HepG2 (cell line): ENCODE data around the gene DAZAP1.

Source experiments
- CBX5 ChIP-seq: sonication (generic); formaldehyde crosslinking; IDR thresholded peaks from 2 replicates; pipeline ENCODE4 v1.4.0; 2020; ENCODE audit warnings: missing genetic modification reagents, borderline replicate concordance
- CEBPG ChIP-seq: IDR thresholded peaks from 2 replicates; pipeline ENCODE4 v1.6.1; 2016
- DNMT3B ChIP-seq: conservative IDR thresholded peaks from 2 replicates; pipeline ENCODE4 v1.6.1; 2016; ENCODE audit warnings: missing biosample characterization, control low read depth
- MTA3 ChIP-seq: sonication (generic); formaldehyde crosslinking; IDR thresholded peaks from 2 replicates; pipeline ENCODE4 v1.4.0; 2020; ENCODE audit warnings: missing genetic modification reagents
- SIN3B ChIP-seq: fragments of 150-350 bp; IDR thresholded peaks from 2 replicates; pipeline ENCODE4 v1.6.1; 2014; ENCODE audit warnings: low read length
- SP1 ChIP-seq, 2 experiments: fragments of 450-650 bp in 1 of 2; sonication (generic) in 1 of 2; formaldehyde crosslinking in 1 of 2; IDR thresholded peaks; 2 replicates each; pipeline versions ENCODE4 v1.4.0 to v1.6.1; 2016 to 2020; ENCODE audit warnings: missing genetic modification reagents in 1 of 2
- ZNF432 ChIP-seq: sonication (generic); formaldehyde crosslinking; IDR thresholded peaks from 2 replicates; pipeline ENCODE4 v1.5.0; 2020; ENCODE audit warnings: missing genetic modification reagents, mild to moderate bottlenecking, borderline replicate concordance
- ZNF607 ChIP-seq: sonication (generic); formaldehyde crosslinking; IDR thresholded peaks from 2 replicates; pipeline ENCODE4 v1.5.1; 2020; ENCODE audit warnings: missing genetic modification reagents, mild to moderate bottlenecking, borderline replicate concordance
- TF ChIP-seq, protein P1 (sequence below): sonication (generic); formaldehyde crosslinking; IDR thresholded peaks from 2 replicates; pipeline ENCODE4 v1.5.0; 2020; ENCODE audit warnings: mild to moderate bottlenecking, missing genetic modification reagents, moderate library complexity
- TF ChIP-seq, protein P2 (sequence below): sonication (generic); formaldehyde crosslinking; IDR thresholded peaks from 2 replicates; pipeline ENCODE4 v1.4.0; 2020; ENCODE audit warnings: mild to moderate bottlenecking, missing genetic modification reagents, borderline replicate concordance
- TF ChIP-seq, protein P3 (sequence below): sonication (generic); formaldehyde crosslinking; IDR thresholded peaks from 2 replicates; pipeline ENCODE4 v1.4.0; 2020; ENCODE audit warnings: mild to moderate bottlenecking, missing genetic modification reagents

DNA sequence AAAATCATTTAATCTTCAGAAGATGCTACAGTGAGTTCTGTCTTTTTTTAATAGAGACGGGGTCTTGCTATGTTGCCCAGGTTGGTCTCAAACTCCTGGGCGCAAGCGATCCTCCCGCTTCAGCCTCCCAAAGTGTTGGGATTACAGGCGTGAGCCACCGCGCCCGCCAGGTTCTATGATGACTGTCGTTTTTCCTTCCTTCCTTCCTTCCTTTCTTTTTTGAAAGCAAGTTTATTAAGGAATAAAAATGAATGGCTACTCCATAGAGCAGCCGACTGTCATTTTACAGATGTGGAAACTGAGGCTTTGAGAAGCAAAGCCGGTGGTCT is 5.5 kb upstream of the DAZAP1 start:
- TF ChIP-seq ZNF432 (CRISPR knock-in tag), result no peak
- TF ChIP-seq SP1 (IDR thresholded peaks at IDR 0.05), result no peak
- no peak for TF ChIP-seq SP1 (CRISPR knock-in tag; IDR thresholded peaks at IDR 0.05)
- TF ChIP-seq MTA3 (CRISPR knock-in tag), result no peak
- TF ChIP-seq SIN3B, result no peak
- TF ChIP-seq, protein P1, sequence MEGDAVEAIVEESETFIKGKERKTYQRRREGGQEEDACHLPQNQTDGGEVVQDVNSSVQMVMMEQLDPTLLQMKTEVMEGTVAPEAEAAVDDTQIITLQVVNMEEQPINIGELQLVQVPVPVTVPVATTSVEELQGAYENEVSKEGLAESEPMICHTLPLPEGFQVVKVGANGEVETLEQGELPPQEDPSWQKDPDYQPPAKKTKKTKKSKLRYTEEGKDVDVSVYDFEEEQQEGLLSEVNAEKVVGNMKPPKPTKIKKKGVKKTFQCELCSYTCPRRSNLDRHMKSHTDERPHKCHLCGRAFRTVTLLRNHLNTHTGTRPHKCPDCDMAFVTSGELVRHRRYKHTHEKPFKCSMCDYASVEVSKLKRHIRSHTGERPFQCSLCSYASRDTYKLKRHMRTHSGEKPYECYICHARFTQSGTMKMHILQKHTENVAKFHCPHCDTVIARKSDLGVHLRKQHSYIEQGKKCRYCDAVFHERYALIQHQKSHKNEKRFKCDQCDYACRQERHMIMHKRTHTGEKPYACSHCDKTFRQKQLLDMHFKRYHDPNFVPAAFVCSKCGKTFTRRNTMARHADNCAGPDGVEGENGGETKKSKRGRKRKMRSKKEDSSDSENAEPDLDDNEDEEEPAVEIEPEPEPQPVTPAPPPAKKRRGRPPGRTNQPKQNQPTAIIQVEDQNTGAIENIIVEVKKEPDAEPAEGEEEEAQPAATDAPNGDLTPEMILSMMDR, result no peak
- TF ChIP-seq ZNF607, result no peak
- TF ChIP-seq, protein P2, sequence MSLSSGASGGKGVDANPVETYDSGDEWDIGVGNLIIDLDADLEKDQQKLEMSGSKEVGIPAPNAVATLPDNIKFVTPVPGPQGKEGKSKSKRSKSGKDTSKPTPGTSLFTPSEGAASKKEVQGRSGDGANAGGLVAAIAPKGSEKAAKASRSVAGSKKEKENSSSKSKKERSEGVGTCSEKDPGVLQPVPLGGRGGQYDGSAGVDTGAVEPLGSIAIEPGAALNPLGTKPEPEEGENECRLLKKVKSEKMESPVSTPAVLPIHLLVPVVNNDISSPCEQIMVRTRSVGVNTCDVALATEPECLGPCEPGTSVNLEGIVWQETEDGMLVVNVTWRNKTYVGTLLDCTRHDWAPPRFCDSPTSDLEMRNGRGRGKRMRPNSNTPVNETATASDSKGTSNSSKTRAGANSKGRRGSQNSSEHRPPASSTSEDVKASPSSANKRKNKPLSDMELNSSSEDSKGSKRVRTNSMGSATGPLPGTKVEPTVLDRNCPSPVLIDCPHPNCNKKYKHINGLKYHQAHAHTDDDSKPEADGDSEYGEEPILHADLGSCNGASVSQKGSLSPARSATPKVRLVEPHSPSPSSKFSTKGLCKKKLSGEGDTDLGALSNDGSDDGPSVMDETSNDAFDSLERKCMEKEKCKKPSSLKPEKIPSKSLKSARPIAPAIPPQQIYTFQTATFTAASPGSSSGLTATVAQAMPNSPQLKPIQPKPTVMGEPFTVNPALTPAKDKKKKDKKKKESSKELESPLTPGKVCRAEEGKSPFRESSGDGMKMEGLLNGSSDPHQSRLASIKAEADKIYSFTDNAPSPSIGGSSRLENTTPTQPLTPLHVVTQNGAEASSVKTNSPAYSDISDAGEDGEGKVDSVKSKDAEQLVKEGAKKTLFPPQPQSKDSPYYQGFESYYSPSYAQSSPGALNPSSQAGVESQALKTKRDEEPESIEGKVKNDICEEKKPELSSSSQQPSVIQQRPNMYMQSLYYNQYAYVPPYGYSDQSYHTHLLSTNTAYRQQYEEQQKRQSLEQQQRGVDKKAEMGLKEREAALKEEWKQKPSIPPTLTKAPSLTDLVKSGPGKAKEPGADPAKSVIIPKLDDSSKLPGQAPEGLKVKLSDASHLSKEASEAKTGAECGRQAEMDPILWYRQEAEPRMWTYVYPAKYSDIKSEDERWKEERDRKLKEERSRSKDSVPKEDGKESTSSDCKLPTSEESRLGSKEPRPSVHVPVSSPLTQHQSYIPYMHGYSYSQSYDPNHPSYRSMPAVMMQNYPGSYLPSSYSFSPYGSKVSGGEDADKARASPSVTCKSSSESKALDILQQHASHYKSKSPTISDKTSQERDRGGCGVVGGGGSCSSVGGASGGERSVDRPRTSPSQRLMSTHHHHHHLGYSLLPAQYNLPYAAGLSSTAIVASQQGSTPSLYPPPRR (CRISPR knock-in tag), result no peak
- no peak for TF ChIP-seq CBX5 (CRISPR knock-in tag)
- TF ChIP-seq DNMT3B, result no peak
- TF ChIP-seq, protein P3, sequence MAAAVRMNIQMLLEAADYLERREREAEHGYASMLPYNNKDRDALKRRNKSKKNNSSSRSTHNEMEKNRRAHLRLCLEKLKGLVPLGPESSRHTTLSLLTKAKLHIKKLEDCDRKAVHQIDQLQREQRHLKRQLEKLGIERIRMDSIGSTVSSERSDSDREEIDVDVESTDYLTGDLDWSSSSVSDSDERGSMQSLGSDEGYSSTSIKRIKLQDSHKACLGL (CRISPR knock-in tag), result no peak
- no peak for TF ChIP-seq CEBPG (CRISPR knock-in tag)
